ENCODE data around the gene AUTS2. TPM values are rescaled to one million over a fixed set of nuclear protein-coding genes. Genes with fewer than 3 reads are reported as not detected.

Gene AUTS2
- total and polyA plus RNA-seq, 11 donors = 3.4 to 14.0 (median 7.3) TPM

DNA sequence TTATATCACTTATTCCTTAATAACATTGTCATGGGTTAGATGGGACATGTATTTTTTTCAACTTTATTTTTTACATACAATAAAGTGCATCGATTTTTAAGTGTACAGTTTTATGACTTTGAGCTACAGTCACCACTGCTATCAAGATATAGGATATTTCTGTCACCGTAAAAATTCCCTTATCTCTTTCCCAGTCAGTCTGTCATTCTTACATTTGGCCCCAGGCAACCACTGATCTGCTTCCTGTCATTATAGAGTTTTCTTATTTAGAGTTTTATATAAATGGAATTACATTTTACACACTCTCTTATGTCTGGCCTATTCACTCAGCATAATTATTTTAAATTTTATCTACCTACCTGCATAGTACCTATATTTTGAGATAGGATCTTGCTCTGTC, 145.2 kb downstream of the AUTS2 start:
- DNase-seq = no peak

DNA sequence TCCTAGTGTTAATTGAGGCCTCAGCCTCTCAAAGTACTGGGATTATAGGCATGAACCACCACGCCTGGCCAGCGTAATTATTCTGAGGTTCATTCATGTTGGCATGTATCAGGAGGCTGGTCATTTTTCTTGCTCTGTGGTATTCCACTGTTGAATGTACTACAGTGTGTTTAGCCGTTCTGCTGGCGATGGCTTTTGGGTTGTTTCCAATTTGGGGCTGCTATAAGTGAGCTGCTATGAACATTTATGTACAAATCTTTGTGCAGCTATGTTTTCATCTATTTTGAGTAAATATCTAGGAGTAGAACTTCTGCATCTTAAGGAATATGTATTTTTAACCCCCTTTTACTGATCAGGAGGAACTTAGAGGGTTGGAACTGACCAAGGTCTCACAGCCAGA, 145.8 kb downstream of the AUTS2 start:
- Histone ChIP-seq H3K36me3 (no peaks in the 10 kb centered on the region), H3K4me3 (no peak overlapping the region), H3K9me3 (no peaks in the 10 kb centered on the region), H3K4me1 (peaks cover 0 to 18% (median 13%) of the 10 kb centered on the region in 12 donors), H3K27ac (no peak overlapping the region), H3K27me3 (no peaks in the 10 kb centered on the region)
- TF ChIP-seq POLR2A (IDR thresholded peaks at IDR 0.05) = no peak
- no peak for DNase-seq
- 91 to 100% (median 96%) methylated on average over 4 of the region's 4 CpGs for WGBS, 4 donors
- no peak for ATAC-seq
- intact Hi-C loops (cut with DNase I) = no loop called here

More for the DNA sequence above, 145.2 kb downstream of the AUTS2 start:
- TF ChIP-seq, protein P1, sequence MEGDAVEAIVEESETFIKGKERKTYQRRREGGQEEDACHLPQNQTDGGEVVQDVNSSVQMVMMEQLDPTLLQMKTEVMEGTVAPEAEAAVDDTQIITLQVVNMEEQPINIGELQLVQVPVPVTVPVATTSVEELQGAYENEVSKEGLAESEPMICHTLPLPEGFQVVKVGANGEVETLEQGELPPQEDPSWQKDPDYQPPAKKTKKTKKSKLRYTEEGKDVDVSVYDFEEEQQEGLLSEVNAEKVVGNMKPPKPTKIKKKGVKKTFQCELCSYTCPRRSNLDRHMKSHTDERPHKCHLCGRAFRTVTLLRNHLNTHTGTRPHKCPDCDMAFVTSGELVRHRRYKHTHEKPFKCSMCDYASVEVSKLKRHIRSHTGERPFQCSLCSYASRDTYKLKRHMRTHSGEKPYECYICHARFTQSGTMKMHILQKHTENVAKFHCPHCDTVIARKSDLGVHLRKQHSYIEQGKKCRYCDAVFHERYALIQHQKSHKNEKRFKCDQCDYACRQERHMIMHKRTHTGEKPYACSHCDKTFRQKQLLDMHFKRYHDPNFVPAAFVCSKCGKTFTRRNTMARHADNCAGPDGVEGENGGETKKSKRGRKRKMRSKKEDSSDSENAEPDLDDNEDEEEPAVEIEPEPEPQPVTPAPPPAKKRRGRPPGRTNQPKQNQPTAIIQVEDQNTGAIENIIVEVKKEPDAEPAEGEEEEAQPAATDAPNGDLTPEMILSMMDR (IDR thresholded peaks at IDR 0.05) = no peak
- TF ChIP-seq POLR2A (IDR thresholded peaks at IDR 0.05) = no peak
- 50 to 57% (median 55%) methylated on average over 2 of the region's 2 CpGs for WGBS, 4 donors
- no peak overlapping the region for H3K4me3 ChIP-seq
- intact Hi-C loops (cut with DNase I) = no loop called here
- peaks cover 0 to 24% (median 19%) of the 10 kb centered on the region in 12 donors for H3K4me1 ChIP-seq
- H3K27ac ChIP-seq = no peak overlapping the region
- no peak for ATAC-seq
- no peaks in the 10 kb centered on the region for H3K36me3 ChIP-seq
- H3K9me3 ChIP-seq = no peaks in the 10 kb centered on the region
- H3K27me3 ChIP-seq = no peaks in the 10 kb centered on the region

DNA sequence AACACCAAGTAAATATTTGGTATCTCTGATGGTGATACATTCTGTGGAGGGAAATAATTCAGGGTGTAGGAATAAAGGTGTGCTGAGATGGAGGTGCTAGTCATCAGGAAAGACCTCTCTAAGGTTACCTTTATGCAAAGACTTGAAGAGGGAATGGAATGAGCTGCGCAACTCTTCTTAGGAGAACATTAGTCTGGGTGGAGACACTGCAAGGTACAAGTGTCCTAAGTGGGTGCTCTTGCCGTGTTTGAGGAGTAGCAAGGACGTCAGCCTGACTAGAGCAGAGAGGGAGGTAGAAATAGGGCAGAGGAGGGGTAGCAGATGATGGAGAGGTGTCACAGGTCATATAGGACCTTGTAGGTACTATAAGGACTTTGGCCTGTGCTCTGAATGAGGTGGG, 148.1 kb downstream of the AUTS2 start:
- Histone ChIP-seq H3K27ac (no peak overlapping the region), H3K9me3 (no peaks in the 10 kb centered on the region), H3K4me1 (peaks cover 0 to 3% (median 0%) of the 10 kb centered on the region in 12 donors), H3K27me3 (no peaks in the 10 kb centered on the region), H3K36me3 (no peaks in the 10 kb centered on the region), H3K4me3 (no peak overlapping the region)
- intact Hi-C loops (cut with DNase I) = no loop called here
- WGBS, 4 donors = 95 to 99% (median 96%) methylated on average over 3 of the region's 3 CpGs
- TF ChIP-seq POLR2A (IDR thresholded peaks at IDR 0.05) = no peak
- TF ChIP-seq, protein P1 (IDR thresholded peaks at IDR 0.05) = no peak
- ATAC-seq = no peak
- no peak for DNase-seq

- H3K4me1 ChIP-seq = peaks cover 0 to 6% (median 0%) of the 10 kb centered on the region in 12 donors
- intact Hi-C loops (cut with DNase I) = no loop called here
- WGBS, 4 donors = 95 to 100% (median 99%) methylated on average over 2 of the region's 2 CpGs
- no peaks in the 10 kb centered on the region for H3K9me3 ChIP-seq
- H3K4me3 ChIP-seq = no peak overlapping the region
- ATAC-seq (no peak), DNase-seq (no peak)
- TF ChIP-seq, protein P1 (IDR thresholded peaks at IDR 0.05) = no peak
- TF ChIP-seq POLR2A (IDR thresholded peaks at IDR 0.05) = no peak
- H3K27me3 ChIP-seq = no peaks in the 10 kb centered on the region
- H3K27ac ChIP-seq = no peak overlapping the region
- H3K36me3 ChIP-seq = no peaks in the 10 kb centered on the region
These were observed 148.9 kb downstream of the AUTS2 start for GRCh38 chr7:69747144-69747543.

GRCh38 chr7:69748530-69748929, 150.3 kb downstream of the AUTS2 start:
- DNase-seq (no peak), ATAC-seq (no peak)
- Histone ChIP-seq H3K27me3 (no peaks in the 10 kb centered on the region), H3K4me1 (peaks cover 0 to 6% (median 0%) of the 10 kb centered on the region in 12 donors), H3K9me3 (no peaks in the 10 kb centered on the region), H3K4me3 (no peak overlapping the region), H3K27ac (no peak overlapping the region), H3K36me3 (no peaks in the 10 kb centered on the region)
- intact Hi-C loops (cut with DNase I) = no loop called here
- no peak for TF ChIP-seq POLR2A (IDR thresholded peaks at IDR 0.05)
- TF ChIP-seq, protein P1 (IDR thresholded peaks at IDR 0.05) = no peak
